Keratinocyte (primary cell): Measurements from ENCODE around the gene CSMD2. TPM values are rescaled to one million over a fixed set of nuclear protein-coding genes. Genes with fewer than 3 reads are reported as not detected.

Experiments
- DNase-seq: peaks from one replicate; pipeline ENCODE4 v3.0.0-alpha.2; 2011; ENCODE audit warnings: low read depth, missing footprints, low spot score
- FAIRE-seq: peaks from 2 replicates; lab custom pipeline; 2011; peaks lifted over from hg19 to GRCh38; lab: Jason Lieb, UNC
- H2AFZ ChIP-seq: 2 replicates; pipeline ENCODE4 v1.6.0; 2012; ENCODE audit warnings: low read length, control low read depth, inconsistent platforms; ENCODE audit not compliant: control insufficient read depth
- H3K27ac ChIP-seq: 2 replicates; pipeline ENCODE4 v1.5.1; 2011; ENCODE audit warnings: low read length; ENCODE audit not compliant: control insufficient read depth, insufficient read depth
- H3K27me3 ChIP-seq: 3 replicates; pipeline ENCODE4 v1.6.0; 2011; ENCODE audit warnings: low read length; ENCODE audit not compliant: control insufficient read depth, insufficient read depth; ENCODE audit errors: extremely low read depth
- H3K36me3 ChIP-seq, 2 experiments: 2 replicates in 1 of 2; 3 replicates in 1 of 2; pipeline ENCODE4 v1.5.1; 2011; ENCODE audit warnings: low read length in 2 of 2, mild to moderate bottlenecking in 1 of 2; ENCODE audit not compliant: control insufficient read depth in 2 of 2, insufficient read depth in 2 of 2; ENCODE audit errors: extremely low read depth in 1 of 2
- H3K4me1 ChIP-seq: 3 replicates; pipeline ENCODE4 v1.5.1; 2011; ENCODE audit warnings: low read length; ENCODE audit not compliant: control insufficient read depth, insufficient read depth; ENCODE audit errors: extremely low read depth
- H3K4me2 ChIP-seq: 3 replicates; pipeline ENCODE4 v1.6.0; 2011; ENCODE audit warnings: low read depth, low read length; ENCODE audit not compliant: control insufficient read depth, insufficient read depth; ENCODE audit errors: extremely low read depth
- H3K4me3 ChIP-seq, 3 experiments: fragments of 200-600 bp in 1 of 3; sonication (generic) in 1 of 3; 2 replicates in 2 of 3; 3 replicates in 1 of 3; pipeline ENCODE4 v1.5.1; 2011 to 2016; ENCODE audit warnings: low read length in 3 of 3, mild to moderate bottlenecking in 3 of 3, control low read depth in 2 of 3, inconsistent platforms in 1 of 3, low read depth in 1 of 3, mixed read lengths in 1 of 3, mixed run types in 1 of 3, moderate library complexity in 1 of 3; ENCODE audit not compliant: control insufficient read depth in 2 of 3, insufficient read depth in 2 of 3; ENCODE audit errors: extremely low read depth in 1 of 3
- H3K79me2 ChIP-seq: 2 replicates; pipeline ENCODE4 v1.6.0; 2012; ENCODE audit warnings: low read length; ENCODE audit not compliant: control insufficient read depth, insufficient read depth
- H3K9ac ChIP-seq: 3 replicates; pipeline ENCODE4 v1.6.0; 2011; ENCODE audit warnings: low read length; ENCODE audit not compliant: control insufficient read depth, insufficient read depth; ENCODE audit errors: extremely low read depth
- H3K9me1 ChIP-seq: 3 replicates; pipeline ENCODE4 v1.6.0; 2011; ENCODE audit warnings: low read length; ENCODE audit not compliant: control insufficient read depth, insufficient read depth; ENCODE audit errors: extremely low read depth
- H3K9me3 ChIP-seq: 2 replicates; pipeline ENCODE4 v1.5.1; 2012; ENCODE audit warnings: low read depth, low read length; ENCODE audit not compliant: control insufficient read depth
- H4K20me1 ChIP-seq: 3 replicates; pipeline ENCODE4 v1.6.0; 2011; ENCODE audit warnings: low read length; ENCODE audit not compliant: control insufficient read depth, insufficient read depth; ENCODE audit errors: extremely low read depth
- CTCF ChIP-seq, 3 experiments: IDR thresholded peaks in 1 of 3; conservative IDR thresholded peaks in 1 of 3; optimal IDR thresholded peaks in 1 of 3; 2 replicates in 2 of 3; 3 replicates in 1 of 3; pipeline versions ENCODE3 to v1.5.1; 2011; ENCODE audit warnings: low read length in 3 of 3, mild to moderate bottlenecking in 3 of 3, moderate library complexity in 2 of 3, control low read depth in 1 of 3, inconsistent platforms in 1 of 3; ENCODE audit not compliant: insufficient read depth in 2 of 3; ENCODE audit errors: extremely low read depth in 1 of 3
- EZH2 ChIP-seq: IDR thresholded peaks from one replicate; pipeline ENCODE4 v1.6.1; 2012; ENCODE audit warnings: inconsistent platforms, mild to moderate bottlenecking, low read length, moderate library complexity
- dilution Hi-C: fragments of 300-500 bp; cut with MboI; formaldehyde crosslinking; loops from one replicate; pipeline ENCODE4 v1.7.0; 2020; ENCODE audit warnings: low sequenced_read_pairs; ENCODE audit not compliant: extremely low pct_ligation_motif_present
- polyA plus RNA-seq, 5 experiments: library from polyadenylated mRNA; depleted of rRNA in 3 of 5; stranded (reverse) in 3 of 5; stranded (forward) in 1 of 5; unstranded in 1 of 5; fragments of >200 nt; gene quantifications; 1 replicate in 1 of 5; 2 replicates in 3 of 5; 3 replicates in 1 of 5; pipeline versions ENCODE4 v1.2.1 to v1.2.3, GENCODE V29; 2011 to 2012; ENCODE audit warnings: missing spikeins in 2 of 5, low read depth in 1 of 5, low replicate concordance in 1 of 5

CSMD2 gene
- polyA plus RNA-seq, 1 donor (not counting 4 experiments of a cell fraction or from before 2014, with no cell fraction given): 2.0 TPM

DNA sequence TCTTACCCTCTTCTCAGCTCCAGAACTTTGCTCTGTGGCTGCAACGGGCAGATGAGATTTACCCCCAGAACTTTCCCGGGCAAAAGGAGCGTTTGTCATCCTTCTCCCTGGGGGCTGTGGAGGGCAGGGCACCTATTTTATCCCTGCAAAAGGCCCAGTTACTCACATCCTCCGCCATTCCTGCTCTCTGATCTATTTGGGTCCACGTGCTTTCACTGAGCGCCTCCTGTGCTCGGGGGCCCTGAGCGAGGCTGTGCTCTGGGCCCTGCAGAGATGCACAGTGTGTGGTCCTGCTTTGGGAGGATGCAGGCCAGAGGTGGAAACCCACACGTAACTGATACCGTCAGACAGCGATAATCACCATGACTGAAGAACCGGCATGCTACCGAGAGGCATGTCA lies 2.4 kb upstream of the CSMD2 start:
- H3K9me1 ChIP-seq: no peaks in the 10 kb centered on the region
- H3K9me3 ChIP-seq: no peaks in the 10 kb centered on the region
- no peaks in the 10 kb centered on the region for H4K20me1 ChIP-seq
- H3K36me3 ChIP-seq: no peaks in the 10 kb centered on the region
- H3K79me2 ChIP-seq: no peaks in the 10 kb centered on the region
- dilution Hi-C loops: no loop called here
- no peak overlapping the region for H3K4me3 ChIP-seq
- no peak for FAIRE-seq
- H3K4me1 ChIP-seq: peaks cover 20% of the 10 kb centered on the region
- H3K27ac ChIP-seq: no peak overlapping the region
- TF ChIP-seq CTCF (optimal IDR thresholded peaks at IDR 0.05 in 1 of 3, IDR thresholded peaks at IDR 0.05 in 1 of 3, conservative IDR thresholded peaks at IDR 0.05 in 1 of 3; ENCODE audit: extremely low read depth in 1 of 3, insufficient read depth in 2 of 3, low read length in 3 of 3) (no peak), EZH2 (no peak)
- H3K9ac ChIP-seq: no peak overlapping the region
- no peak for DNase-seq
- H2AFZ ChIP-seq: no peak overlapping the region
- peaks cover 25% of the 10 kb centered on the region for H3K27me3 ChIP-seq
- no peak overlapping the region for H3K4me2 ChIP-seq

DNA sequence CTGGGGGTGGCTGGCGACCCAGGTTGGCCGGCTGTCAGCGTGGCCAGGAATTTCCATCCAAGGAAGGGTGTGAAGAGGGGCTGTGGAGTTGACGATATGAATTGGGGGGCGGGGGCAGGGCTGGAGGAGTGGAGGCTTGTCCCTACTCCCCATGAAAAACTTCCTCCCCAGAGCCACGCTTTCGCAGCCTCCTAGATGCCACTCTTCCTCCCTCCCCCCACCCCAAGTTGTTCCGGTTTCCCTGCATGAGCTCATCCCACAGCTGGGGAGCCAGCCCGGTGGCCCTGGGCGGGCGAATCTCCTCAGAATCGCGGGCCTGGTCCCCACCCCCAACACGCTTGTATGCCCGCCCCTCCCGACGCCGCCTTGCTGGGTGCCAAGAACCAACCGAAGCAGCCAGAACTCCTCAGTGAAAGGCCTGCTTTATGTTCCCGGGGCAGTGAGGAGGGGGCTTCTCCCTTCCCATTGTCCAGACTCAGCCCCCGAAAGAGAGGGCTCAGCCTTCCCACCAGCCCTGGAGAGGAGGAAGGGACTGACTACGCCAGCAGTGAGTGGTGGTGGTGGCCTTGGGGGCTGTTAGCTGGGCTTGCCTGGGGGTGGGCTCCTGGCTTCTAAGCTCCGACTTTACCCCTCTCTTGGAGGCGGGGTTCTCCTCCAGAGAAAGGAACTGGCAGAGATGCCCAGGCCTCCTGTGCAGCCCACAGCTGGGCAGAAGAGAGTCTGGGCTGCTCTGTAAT lies 1.8 kb upstream of the CSMD2 start:
- DNase-seq (no peak), FAIRE-seq (no peak)
- Histone ChIP-seq H3K9ac (no peak overlapping the region), H3K4me2 (peak overlapping the region; percentile 51), H3K9me3 (no peaks in the 10 kb centered on the region), H3K4me3 (peak overlapping the region in 2 of 3 experiments; percentile 7 to 13), H4K20me1 (no peaks in the 10 kb centered on the region), H2AFZ (peak overlapping the region; percentile 33), H3K4me1 (peaks cover 20% of the 10 kb centered on the region), H3K79me2 (no peaks in the 10 kb centered on the region), H3K9me1 (no peaks in the 10 kb centered on the region), H3K36me3 (no peaks in the 10 kb centered on the region), H3K27me3 (peaks cover 25% of the 10 kb centered on the region), H3K27ac (no peak overlapping the region)
- dilution Hi-C loops: no loop called here
- TF ChIP-seq EZH2 (no peak), CTCF (optimal IDR thresholded peaks at IDR 0.05 in 1 of 3, IDR thresholded peaks at IDR 0.05 in 1 of 3, conservative IDR thresholded peaks at IDR 0.05 in 1 of 3; ENCODE audit: extremely low read depth in 1 of 3, insufficient read depth in 2 of 3, low read length in 3 of 3) (no peak)
